ENCODE measurements around the gene HRCT1.
A peak's percentile ranks its signal among the peaks of the same experiment; 100 is the strongest.

Gene HRCT1

DNA sequence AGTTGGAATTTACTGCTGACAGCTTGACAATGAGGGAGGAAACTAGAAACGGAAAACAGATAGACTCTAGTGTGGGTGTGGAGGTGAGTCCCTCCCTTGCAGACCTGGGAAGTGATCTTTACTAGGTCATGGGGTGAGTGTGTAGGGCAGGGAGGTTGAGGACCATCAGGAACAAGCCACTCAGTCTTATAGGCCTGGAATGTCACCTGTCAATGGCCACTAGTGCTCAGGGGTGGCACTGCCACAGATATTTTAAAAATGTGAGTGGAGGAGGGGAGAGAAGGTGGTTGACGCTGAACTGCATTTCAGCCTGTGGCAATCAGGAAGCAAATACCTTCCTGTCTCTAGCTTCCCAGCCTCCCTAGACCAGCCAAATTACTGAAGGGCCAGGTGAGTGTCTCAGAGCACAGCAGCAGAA lies 42.9 kb downstream of the HRCT1 start:
- no peak for DNase-seq (ENCODE audit: low read depth)
- no peak for TF ChIP-seq CTCF (IDR thresholded peaks at IDR 0.05; ENCODE audit: insufficient read depth, low read depth, low read length, missing control alignments)
- no peak overlapping the region for H3K4me3 ChIP-seq (ENCODE audit: low read depth, low read length)

DNA sequence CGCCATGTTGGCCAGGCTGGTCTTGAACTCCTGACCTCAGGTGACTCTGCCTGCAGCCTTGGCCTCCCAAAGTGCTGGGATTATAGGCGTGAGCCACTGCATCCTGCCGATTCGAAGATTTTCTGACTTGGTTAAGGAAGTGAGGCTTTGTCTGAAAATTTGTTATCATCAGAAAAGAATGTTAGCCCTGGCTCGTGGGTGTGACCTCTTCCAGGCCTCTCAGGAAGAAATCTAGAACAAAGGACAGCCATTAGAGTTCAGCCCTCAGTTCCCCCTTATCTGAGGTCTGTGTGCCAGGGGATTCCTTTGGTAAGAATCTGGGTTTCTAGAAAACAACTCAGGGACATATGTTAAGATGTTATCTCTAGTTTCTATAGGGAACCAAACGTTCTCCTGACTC lies 45.7 kb downstream of the HRCT1 start:
- no peak for TF ChIP-seq CTCF (IDR thresholded peaks at IDR 0.05; ENCODE audit: insufficient read depth, low read depth, low read length, missing control alignments)
- no peak overlapping the region for H3K4me3 ChIP-seq (ENCODE audit: low read depth, low read length)
- no peak for DNase-seq (ENCODE audit: low read depth)

GRCh38 chr9:35952526-35953191 lies 46.7 kb downstream of the HRCT1 start:
- DNase-seq (ENCODE audit: low read depth): no peak
- no peak overlapping the region for H3K4me3 ChIP-seq (ENCODE audit: low read depth, low read length)
- no peak for TF ChIP-seq CTCF (IDR thresholded peaks at IDR 0.05; ENCODE audit: insufficient read depth, low read depth, low read length, missing control alignments)

DNA sequence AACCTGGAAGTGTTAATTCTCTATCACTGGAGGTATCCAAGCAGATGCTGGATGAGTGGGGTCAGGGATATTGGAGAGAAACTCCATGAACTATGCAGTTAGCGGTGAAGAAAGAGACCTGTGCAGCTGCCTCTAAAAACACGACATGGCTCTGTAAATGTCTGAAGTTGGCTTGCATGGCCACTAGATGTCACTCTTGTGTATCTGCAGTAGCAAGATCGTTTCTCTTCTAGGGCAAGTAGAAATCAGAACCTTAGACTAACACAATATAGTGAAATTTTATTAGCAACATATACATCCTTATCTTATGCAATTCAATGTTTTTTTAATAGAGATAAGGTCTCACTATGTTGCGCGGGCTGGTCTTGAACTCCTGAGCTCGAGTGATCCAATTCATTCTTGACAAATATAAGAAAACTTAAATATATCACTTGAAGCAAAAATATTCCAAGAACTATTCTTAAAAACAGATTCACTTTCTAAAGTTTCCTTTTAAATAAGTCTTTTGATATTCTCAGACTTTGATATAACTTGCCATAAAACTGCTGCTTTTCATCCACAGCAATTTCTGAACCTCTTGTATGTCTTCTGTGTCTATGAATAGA lies 49.0 kb downstream of the HRCT1 start:
- no peak overlapping the region for H3K4me3 ChIP-seq (ENCODE audit: low read depth, low read length)
- peak; percentile 79 for DNase-seq (ENCODE audit: low read depth)
- peak; percentile 86 for TF ChIP-seq CTCF (IDR thresholded peaks at IDR 0.05; ENCODE audit: insufficient read depth, low read depth, low read length, missing control alignments)

GRCh38 chr9:35956651-35957050 lies 50.6 kb downstream of the HRCT1 start:
- no peak for DNase-seq (ENCODE audit: low read depth)
- H3K4me3 ChIP-seq (ENCODE audit: low read depth, low read length): no peak overlapping the region
- no peak for TF ChIP-seq CTCF (IDR thresholded peaks at IDR 0.05; ENCODE audit: insufficient read depth, low read depth, low read length, missing control alignments)
